Measurements from ENCODE around the gene ENO4. TPM values are rescaled to one million over a fixed set of nuclear protein-coding genes. Genes with fewer than 3 reads are reported as not detected.
A peak's percentile ranks its signal among the peaks of the same experiment; 100 is the strongest.

ENO4 gene
- polyA plus RNA-seq, 1 of the 3 experiments (the other 2 are of a cell fraction), result 0.36 TPM

DNA sequence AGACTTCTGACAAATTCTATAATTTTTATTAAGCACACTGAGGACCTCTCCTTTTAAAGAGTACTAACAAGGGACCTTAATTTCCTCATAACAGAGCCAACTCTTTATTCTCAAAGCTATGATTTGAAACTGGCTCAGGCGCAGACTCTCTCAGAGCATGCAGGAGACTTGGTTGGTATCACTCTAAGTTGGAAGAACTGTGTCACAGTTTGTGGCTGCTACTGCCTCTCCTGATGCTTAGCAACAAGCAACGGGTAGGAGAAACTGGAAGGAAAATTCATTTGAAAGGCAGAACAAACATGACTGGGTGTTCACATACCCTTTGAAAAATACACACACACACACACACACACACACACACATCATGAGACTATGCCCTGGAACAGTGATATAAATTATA, 33.3 kb downstream of the ENO4 start (continued):
- TF ChIP-seq FOSL2 (IDR thresholded peaks at IDR 0.05; ENCODE audit: borderline replicate concordance, low read depth), result no peak
- TF ChIP-seq FOXM1 (IDR thresholded peaks at IDR 0.05; ENCODE audit: low read depth), result no peak
- TF ChIP-seq JUND (IDR thresholded peaks at IDR 0.05), result no peak
- TF ChIP-seq, protein P1, sequence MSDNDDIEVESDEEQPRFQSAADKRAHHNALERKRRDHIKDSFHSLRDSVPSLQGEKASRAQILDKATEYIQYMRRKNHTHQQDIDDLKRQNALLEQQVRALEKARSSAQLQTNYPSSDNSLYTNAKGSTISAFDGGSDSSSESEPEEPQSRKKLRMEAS (IDR thresholded peaks at IDR 0.05; ENCODE audit: low read depth), result no peak
- TF ChIP-seq GATA2 (CRISPR knock-in tag; IDR thresholded peaks at IDR 0.05), result no peak

DNA sequence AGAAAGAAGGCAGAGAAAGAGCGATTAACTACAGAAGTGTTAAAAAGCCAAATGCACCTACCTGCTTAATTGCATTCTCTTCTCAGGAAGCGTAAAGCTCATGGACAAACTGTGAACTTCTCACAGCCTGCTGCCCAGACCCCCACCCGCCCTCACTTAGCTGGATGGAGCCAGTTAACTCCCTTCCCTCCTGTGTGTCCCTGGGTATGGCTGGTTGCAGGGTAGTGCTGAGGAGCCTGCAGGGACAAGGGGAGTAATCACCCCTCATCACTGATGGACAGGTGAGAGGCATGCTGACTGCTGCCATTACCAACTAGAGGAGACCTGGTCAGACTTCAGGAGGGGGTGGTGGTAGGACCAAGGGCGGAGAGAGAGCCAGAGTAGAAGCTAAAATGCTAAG, 37.5 kb downstream of the ENO4 start:
- Histone ChIP-seq H3K27ac (ENCODE audit: low read depth in 2 of 2, low read length in 1 of 2) (no peak overlapping the region), H3K9ac (no peak overlapping the region), H3K27me3 (ENCODE audit: insufficient read depth) (no peaks in the 10 kb centered on the region), H3K36me3 (replicated peaks in 1 of 2; ENCODE audit: control insufficient read depth in 1 of 2, insufficient read depth in 2 of 2, low read length in 1 of 2) (peaks cover 4 to 12% of the 10 kb centered on the region in 2 experiments), H3K4me3 (ENCODE audit: low read depth in 2 of 2, low read length in 1 of 2) (no peak overlapping the region), H3K79me2 (ENCODE audit: insufficient read depth) (no peaks in the 10 kb centered on the region), H3K9me2 (no peaks in the 10 kb centered on the region), H4K20me1 (ENCODE audit: insufficient read depth) (peaks cover 4% of the 10 kb centered on the region; the same call in 1 of the 2 replicates), H2AFZ (ENCODE audit: low read depth) (no peak overlapping the region), H3K4me1 (ENCODE audit: control insufficient read depth in 1 of 2, insufficient read depth in 2 of 2, low read depth in 1 of 2, low read length in 1 of 2) (peaks cover 9 to 33% of the 10 kb centered on the region in 2 experiments), H3F3A (replicated peaks; ENCODE audit: insufficient read depth) (peaks cover 20% of the 10 kb centered on the region), H3K9me3 (no peaks in the 10 kb centered on the region), H3K4me2 (no peak overlapping the region)
- CTCF ChIA-PET, result interaction anchor here (1.0 to 1.5 kb wide), 5 partner anchors 10 to 288 kb away, joined by 3 to 6 read pairs (median 3); no protein-coding TSS in a partner anchor
- 97% methylated on average over 4 of the region's 4 CpGs for WGBS (ENCODE audit: low lambda C conversion rate)
- DNase-seq, result no peak
- POLR2A ChIA-PET, result no interaction called here
- no peak for TF ChIP-seq RFX5 (IDR thresholded peaks at IDR 0.05; ENCODE audit: low read length)

DNA sequence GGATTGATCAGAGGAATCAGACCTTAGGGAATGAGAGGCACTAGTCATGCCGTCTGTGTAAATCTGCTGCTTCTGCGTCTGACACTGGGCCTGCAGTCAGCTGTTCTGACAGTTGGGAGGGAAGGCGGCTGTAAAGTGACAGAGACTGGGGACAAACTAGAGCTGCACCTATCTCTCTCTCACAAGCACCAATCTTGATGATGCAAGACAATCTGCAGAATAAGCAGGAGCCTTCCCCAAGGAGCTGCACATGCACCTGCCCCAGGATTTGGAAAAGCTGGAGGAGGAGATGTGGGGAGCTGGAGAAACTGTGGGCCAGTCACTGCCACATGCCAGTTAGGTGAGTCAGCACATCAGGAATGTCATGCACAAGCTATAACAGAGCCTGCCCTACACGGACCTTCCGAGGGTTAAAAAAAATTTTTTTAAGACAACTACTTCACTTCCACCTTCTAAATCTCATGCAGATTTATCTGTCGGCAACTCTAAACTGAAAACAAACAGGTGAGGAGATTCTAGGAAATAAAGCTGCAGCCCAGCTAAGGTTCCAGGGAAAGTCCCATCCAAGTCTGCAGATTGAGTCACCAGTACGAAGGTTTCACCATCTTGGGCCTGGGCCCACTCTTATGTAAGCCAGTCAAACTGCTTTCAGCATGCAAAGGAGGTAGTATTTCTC, 39.2 kb downstream of the ENO4 start:
- 23% methylated on average over 7 of the region's 7 CpGs for WGBS (ENCODE audit: low lambda C conversion rate)
- peaks cover 20 to 41% of the 10 kb centered on the region in 2 experiments for H3K4me1 ChIP-seq (ENCODE audit: control insufficient read depth in 1 of 2, insufficient read depth in 2 of 2, low read depth in 1 of 2, low read length in 1 of 2)
- no peaks in the 10 kb centered on the region for H3K9me3 ChIP-seq
- CTCF ChIA-PET, result interaction anchor here (0.6 to 1.8 kb wide), 3 partner anchors 9 to 79 kb away, joined by 3 to 6 read pairs (median 4); no protein-coding TSS in a partner anchor
- peak overlapping the region; percentile 61 for H3K4me2 ChIP-seq
- peaks cover 4% of the 10 kb centered on the region; the same call in 1 of the 2 replicates for H4K20me1 ChIP-seq (ENCODE audit: insufficient read depth)
- peaks cover 24% of the 10 kb centered on the region for H3F3A ChIP-seq (replicated peaks; ENCODE audit: insufficient read depth)
- no peaks in the 10 kb centered on the region for H3K27me3 ChIP-seq (ENCODE audit: insufficient read depth)
- H3K9ac ChIP-seq, result no peak overlapping the region
- DNase-seq, result no peak
- POLR2A ChIA-PET, result no interaction called here
- peak overlapping the region in 1 of 2 experiments; percentile 38; a peak in 2 of 4 replicates for H3K27ac ChIP-seq (ENCODE audit: low read depth in 2 of 2, low read length in 1 of 2)
- no peak overlapping the region for H2AFZ ChIP-seq (ENCODE audit: low read depth)
- H3K79me2 ChIP-seq (ENCODE audit: insufficient read depth), result no peaks in the 10 kb centered on the region
- H3K4me3 ChIP-seq (ENCODE audit: low read depth in 2 of 2, low read length in 1 of 2), result 0 out of 4 replicates have a peak overlapping the region, but pooled peaks of 1 of the 2 experiments have one; percentile 23
- no peaks in the 10 kb centered on the region for H3K9me2 ChIP-seq
- TF ChIP-seq EP300 (IDR thresholded peaks at IDR 0.05; ENCODE audit: borderline replicate concordance in 1 of 2, low read depth in 1 of 2, low read length in 1 of 2) (peak in 1 of 2 experiments; percentile 64; a peak in 2 of 4 replicates), TCF12 (IDR thresholded peaks at IDR 0.05) (peak; percentile 66), CHD2 (IDR thresholded peaks at IDR 0.05; ENCODE audit: low read length, partially characterized antibody) (no peak), TEAD4 (IDR thresholded peaks at IDR 0.05; ENCODE audit: borderline replicate concordance, insufficient read depth) (peak; percentile 67; the same call in 1 of the 2 replicates), RFX5 (IDR thresholded peaks at IDR 0.05; ENCODE audit: low read length) (no peak), NFIC (IDR thresholded peaks at IDR 0.05; ENCODE audit: borderline replicate concordance) (peak; percentile 78), FOSL2 (IDR thresholded peaks at IDR 0.05; ENCODE audit: borderline replicate concordance, low read depth) (peak; percentile 79), JUND (IDR thresholded peaks at IDR 0.05) (peak; percentile 89)
- TF ChIP-seq, protein P2, sequence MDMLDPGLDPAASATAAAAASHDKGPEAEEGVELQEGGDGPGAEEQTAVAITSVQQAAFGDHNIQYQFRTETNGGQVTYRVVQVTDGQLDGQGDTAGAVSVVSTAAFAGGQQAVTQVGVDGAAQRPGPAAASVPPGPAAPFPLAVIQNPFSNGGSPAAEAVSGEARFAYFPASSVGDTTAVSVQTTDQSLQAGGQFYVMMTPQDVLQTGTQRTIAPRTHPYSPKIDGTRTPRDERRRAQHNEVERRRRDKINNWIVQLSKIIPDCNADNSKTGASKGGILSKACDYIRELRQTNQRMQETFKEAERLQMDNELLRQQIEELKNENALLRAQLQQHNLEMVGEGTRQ (IDR thresholded peaks at IDR 0.05; ENCODE audit: borderline replicate concordance, low read depth, low read length), result no peak
- TF ChIP-seq, protein P3, sequence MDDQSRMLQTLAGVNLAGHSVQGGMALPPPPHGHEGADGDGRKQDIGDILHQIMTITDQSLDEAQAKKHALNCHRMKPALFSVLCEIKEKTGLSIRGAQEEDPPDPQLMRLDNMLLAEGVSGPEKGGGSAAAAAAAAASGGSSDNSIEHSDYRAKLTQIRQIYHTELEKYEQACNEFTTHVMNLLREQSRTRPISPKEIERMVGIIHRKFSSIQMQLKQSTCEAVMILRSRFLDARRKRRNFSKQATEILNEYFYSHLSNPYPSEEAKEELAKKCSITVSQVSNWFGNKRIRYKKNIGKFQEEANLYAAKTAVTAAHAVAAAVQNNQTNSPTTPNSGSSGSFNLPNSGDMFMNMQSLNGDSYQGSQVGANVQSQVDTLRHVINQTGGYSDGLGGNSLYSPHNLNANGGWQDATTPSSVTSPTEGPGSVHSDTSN (IDR thresholded peaks at IDR 0.05), result peak; percentile 55
- TF ChIP-seq, protein P4, sequence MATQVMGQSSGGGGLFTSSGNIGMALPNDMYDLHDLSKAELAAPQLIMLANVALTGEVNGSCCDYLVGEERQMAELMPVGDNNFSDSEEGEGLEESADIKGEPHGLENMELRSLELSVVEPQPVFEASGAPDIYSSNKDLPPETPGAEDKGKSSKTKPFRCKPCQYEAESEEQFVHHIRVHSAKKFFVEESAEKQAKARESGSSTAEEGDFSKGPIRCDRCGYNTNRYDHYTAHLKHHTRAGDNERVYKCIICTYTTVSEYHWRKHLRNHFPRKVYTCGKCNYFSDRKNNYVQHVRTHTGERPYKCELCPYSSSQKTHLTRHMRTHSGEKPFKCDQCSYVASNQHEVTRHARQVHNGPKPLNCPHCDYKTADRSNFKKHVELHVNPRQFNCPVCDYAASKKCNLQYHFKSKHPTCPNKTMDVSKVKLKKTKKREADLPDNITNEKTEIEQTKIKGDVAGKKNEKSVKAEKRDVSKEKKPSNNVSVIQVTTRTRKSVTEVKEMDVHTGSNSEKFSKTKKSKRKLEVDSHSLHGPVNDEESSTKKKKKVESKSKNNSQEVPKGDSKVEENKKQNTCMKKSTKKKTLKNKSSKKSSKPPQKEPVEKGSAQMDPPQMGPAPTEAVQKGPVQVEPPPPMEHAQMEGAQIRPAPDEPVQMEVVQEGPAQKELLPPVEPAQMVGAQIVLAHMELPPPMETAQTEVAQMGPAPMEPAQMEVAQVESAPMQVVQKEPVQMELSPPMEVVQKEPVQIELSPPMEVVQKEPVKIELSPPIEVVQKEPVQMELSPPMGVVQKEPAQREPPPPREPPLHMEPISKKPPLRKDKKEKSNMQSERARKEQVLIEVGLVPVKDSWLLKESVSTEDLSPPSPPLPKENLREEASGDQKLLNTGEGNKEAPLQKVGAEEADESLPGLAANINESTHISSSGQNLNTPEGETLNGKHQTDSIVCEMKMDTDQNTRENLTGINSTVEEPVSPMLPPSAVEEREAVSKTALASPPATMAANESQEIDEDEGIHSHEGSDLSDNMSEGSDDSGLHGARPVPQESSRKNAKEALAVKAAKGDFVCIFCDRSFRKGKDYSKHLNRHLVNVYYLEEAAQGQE (IDR thresholded peaks at IDR 0.05; ENCODE audit: low read depth, low read length), result no peak
- TF ChIP-seq, protein P5, sequence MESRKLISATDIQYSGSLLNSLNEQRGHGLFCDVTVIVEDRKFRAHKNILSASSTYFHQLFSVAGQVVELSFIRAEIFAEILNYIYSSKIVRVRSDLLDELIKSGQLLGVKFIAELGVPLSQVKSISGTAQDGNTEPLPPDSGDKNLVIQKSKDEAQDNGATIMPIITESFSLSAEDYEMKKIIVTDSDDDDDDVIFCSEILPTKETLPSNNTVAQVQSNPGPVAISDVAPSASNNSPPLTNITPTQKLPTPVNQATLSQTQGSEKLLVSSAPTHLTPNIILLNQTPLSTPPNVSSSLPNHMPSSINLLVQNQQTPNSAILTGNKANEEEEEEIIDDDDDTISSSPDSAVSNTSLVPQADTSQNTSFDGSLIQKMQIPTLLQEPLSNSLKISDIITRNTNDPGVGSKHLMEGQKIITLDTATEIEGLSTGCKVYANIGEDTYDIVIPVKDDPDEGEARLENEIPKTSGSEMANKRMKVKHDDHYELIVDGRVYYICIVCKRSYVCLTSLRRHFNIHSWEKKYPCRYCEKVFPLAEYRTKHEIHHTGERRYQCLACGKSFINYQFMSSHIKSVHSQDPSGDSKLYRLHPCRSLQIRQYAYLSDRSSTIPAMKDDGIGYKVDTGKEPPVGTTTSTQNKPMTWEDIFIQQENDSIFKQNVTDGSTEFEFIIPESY (IDR thresholded peaks at IDR 0.05; ENCODE audit: borderline replicate concordance, low read depth), result no peak
- peaks cover 4 to 12% of the 10 kb centered on the region in 2 experiments for H3K36me3 ChIP-seq (replicated peaks in 1 of 2; ENCODE audit: control insufficient read depth in 1 of 2, insufficient read depth in 2 of 2, low read length in 1 of 2)
